Astrocyte (in vitro differentiated cells and primary cell): ENCODE measurements around the gene GRB7. TPM values are rescaled to one million over a fixed set of nuclear protein-coding genes. Genes with fewer than 3 reads are reported as not detected.

Source experiments
- DNase-seq: peaks from one replicate; pipeline ENCODE4 v3.0.0-alpha.2; 2010; ENCODE audit warnings: low read depth
- FAIRE-seq: peaks from 2 replicates; lab custom pipeline; 2011; peaks lifted over from hg19 to GRCh38; lab: Jason Lieb, UNC
- H2AFZ ChIP-seq: 2 replicates; pipeline ENCODE4 v1.6.0; 2012; ENCODE audit warnings: low read depth, low read length, inconsistent platforms
- H3K27ac ChIP-seq: 2 replicates; pipeline ENCODE4 v1.5.1; 2011; ENCODE audit warnings: low read depth, low read length, inconsistent platforms
- H3K27me3 ChIP-seq: 2 replicates; pipeline ENCODE4 v1.6.0; 2011; ENCODE audit warnings: low read length, inconsistent platforms; ENCODE audit not compliant: insufficient read depth
- H3K36me3 ChIP-seq: 2 replicates; pipeline ENCODE4 v1.5.1; 2011; ENCODE audit warnings: low read length, inconsistent platforms; ENCODE audit not compliant: insufficient read depth
- H3K4me1 ChIP-seq: 2 replicates; pipeline ENCODE4 v1.5.1; 2011; ENCODE audit warnings: low read length, inconsistent platforms; ENCODE audit not compliant: insufficient read depth
- H3K4me2 ChIP-seq: 2 replicates; pipeline ENCODE4 v1.6.0; 2012; ENCODE audit warnings: low read length, inconsistent platforms
- H3K4me3 ChIP-seq: 2 replicates; pipeline ENCODE4 v1.5.1; 2011; ENCODE audit warnings: low read depth, mild to moderate bottlenecking, low read length, inconsistent platforms; ENCODE audit not compliant: insufficient read depth
- H3K79me2 ChIP-seq: 2 replicates; pipeline ENCODE4 v1.6.0; 2012; ENCODE audit warnings: mild to moderate bottlenecking, low read length, inconsistent platforms; ENCODE audit not compliant: insufficient read depth
- H3K9ac ChIP-seq: 2 replicates; pipeline ENCODE4 v1.6.0; 2012; ENCODE audit warnings: mild to moderate bottlenecking, low read length, inconsistent platforms
- H3K9me3 ChIP-seq: 2 replicates; pipeline ENCODE4 v1.5.1; 2012; ENCODE audit warnings: low read depth, mild to moderate bottlenecking, low read length, inconsistent platforms; ENCODE audit not compliant: insufficient read depth
- H4K20me1 ChIP-seq: 2 replicates; pipeline ENCODE4 v1.6.0; 2012; ENCODE audit warnings: low read length, inconsistent platforms; ENCODE audit not compliant: insufficient read depth
- H3K27ac Mint-ChIP-seq: one replicate; pipeline ENCODE4 v1.8.0; 2021; ENCODE audit warnings: mild to moderate bottlenecking, mixed read lengths; ENCODE audit not compliant: unreplicated experiment
- H3K27me3 Mint-ChIP-seq: one replicate; pipeline ENCODE4 v1.8.0; 2021; ENCODE audit warnings: low read depth, mixed read lengths; ENCODE audit not compliant: unreplicated experiment
- H3K36me3 Mint-ChIP-seq: one replicate; pipeline ENCODE4 v1.8.0; 2021; ENCODE audit warnings: low read depth, mixed read lengths; ENCODE audit not compliant: unreplicated experiment
- H3K4me1 Mint-ChIP-seq: one replicate; pipeline ENCODE4 v1.8.0; 2021; ENCODE audit warnings: low read depth, mixed read lengths; ENCODE audit not compliant: unreplicated experiment
- H3K4me3 Mint-ChIP-seq: one replicate; pipeline ENCODE4 v1.8.0; 2021; ENCODE audit warnings: mild to moderate bottlenecking, moderate library complexity, mixed read lengths; ENCODE audit not compliant: unreplicated experiment
- H3K9me3 Mint-ChIP-seq: one replicate; pipeline ENCODE4 v1.8.0; 2021; ENCODE audit warnings: mild to moderate bottlenecking, mixed read lengths; ENCODE audit not compliant: unreplicated experiment
- CTCF ChIP-seq: IDR thresholded peaks from 2 replicates; pipeline ENCODE4 v1.5.1; 2011; ENCODE audit warnings: low read depth, mild to moderate bottlenecking, inconsistent platforms, low read length, moderate library complexity; ENCODE audit not compliant: insufficient read depth
- EZH2 ChIP-seq: IDR thresholded peaks from 2 replicates; pipeline ENCODE4 v1.6.1; 2012; ENCODE audit warnings: mild to moderate bottlenecking, low read length, inconsistent platforms; ENCODE audit not compliant: insufficient read depth
- total RNA-seq: library from RNA; stranded (reverse); gene quantifications from 2 replicates; pipeline ENCODE4 v1.2.1, GENCODE V29; 2021

GRB7 gene
- total RNA-seq, 1 donor from 2014 or later, result 3.3 TPM

GRCh38 chr17:39754161-39754957 is 16.6 kb downstream of the GRB7 start:
- H3K4me1 ChIP-seq, result peaks cover 19% of the 10 kb centered on the region
- FAIRE-seq, result no peak
- peak overlapping the region; percentile 79 for H3K9ac ChIP-seq

GRCh38 chr17:39754958-39755553 is 17.3 kb downstream of the GRB7 start:
- H3K36me3 Mint-ChIP-seq, result no peaks in the 10 kb centered on the region
- Histone ChIP-seq H4K20me1 (no peaks in the 10 kb centered on the region), H3K27me3 (no peaks in the 10 kb centered on the region), H3K27ac (no peak overlapping the region), H3K9me3 (no peaks in the 10 kb centered on the region), H2AFZ (peak overlapping the region; percentile 99), H3K4me3 (peak overlapping the region; percentile 62), H3K4me1 (peaks cover 19% of the 10 kb centered on the region), H3K79me2 (no peaks in the 10 kb centered on the region), H3K4me2 (peak overlapping the region; percentile 91), H3K9ac (peak overlapping the region; percentile 79), H3K36me3 (no peaks in the 10 kb centered on the region)
- TF ChIP-seq CTCF (no peak), EZH2 (no peak)
- FAIRE-seq (no peak), DNase-seq (no peak)
- H3K27ac Mint-ChIP-seq, result peak overlapping the region; percentile 88
- H3K9me3 Mint-ChIP-seq, result peaks cover 2% of the 10 kb centered on the region
- peak overlapping the region; percentile 42 for H3K4me3 Mint-ChIP-seq
- H3K4me1 Mint-ChIP-seq, result peaks cover 47% of the 10 kb centered on the region
- no peaks in the 10 kb centered on the region for H3K27me3 Mint-ChIP-seq

More at GRCh38 chr17:39754161-39754957, 16.6 kb downstream of the GRB7 start:
- H3K36me3 Mint-ChIP-seq, result no peaks in the 10 kb centered on the region
- no peaks in the 10 kb centered on the region for H3K27me3 Mint-ChIP-seq
- H2AFZ ChIP-seq, result peak overlapping the region; percentile 99
- no peaks in the 10 kb centered on the region for H3K36me3 ChIP-seq
- H3K4me3 ChIP-seq, result peak overlapping the region; percentile 62
- peak overlapping the region; percentile 88 for H3K27ac Mint-ChIP-seq
- peaks cover 2% of the 10 kb centered on the region for H3K9me3 Mint-ChIP-seq
- H3K79me2 ChIP-seq, result no peaks in the 10 kb centered on the region
- no peak overlapping the region for H3K4me3 Mint-ChIP-seq
- H3K4me1 Mint-ChIP-seq, result peaks cover 46% of the 10 kb centered on the region
- H3K27me3 ChIP-seq, result no peaks in the 10 kb centered on the region
- H3K9me3 ChIP-seq, result no peaks in the 10 kb centered on the region
- peak overlapping the region; percentile 91 for H3K4me2 ChIP-seq
- no peaks in the 10 kb centered on the region for H4K20me1 ChIP-seq
- peak overlapping the region; percentile 34 for H3K27ac ChIP-seq
- peak; percentile 48 for TF ChIP-seq CTCF
- TF ChIP-seq EZH2, result no peak
- DNase-seq, result peak; percentile 46
